ENCODE results near the gene CRX. TPM values are rescaled to one million over a fixed set of nuclear protein-coding genes. Genes with fewer than 3 reads are reported as not detected.

The CRX gene
- total and polyA plus RNA-seq, 2 of the 4 experiments (the other 2 are of a cell fraction): not detected

- no TSS peak for BruUV-seq (replicated peaks)
- 50% methylated on average over 1 of the region's 5 CpGs; no CpG with 5 or more reads in 1 of the 2 experiments for WGBS, 2 experiments (ENCODE audit: extremely low coverage in 2 of 2, insufficient read length in 1 of 2)
Observed at GRCh38 chr19:47842941-47843340, 21.2 kb downstream of the CRX start.

More at GRCh38 chr19:47842941-47843340, 21.2 kb downstream of the CRX start:
- H2AK5ac ChIP-seq (ENCODE audit: low read depth, low read length): no peak overlapping the region
- no peaks in the 10 kb centered on the region for H3K9me3 ChIP-seq (ENCODE audit: control insufficient read depth, insufficient read depth, low read length)
- H4K5ac ChIP-seq (ENCODE audit: low read depth, low read length): no peak overlapping the region
- H3K9ac ChIP-seq (ENCODE audit: low read depth, low read length): no peak overlapping the region
- H2BK120ac ChIP-seq (ENCODE audit: low read depth, low read length): no peak overlapping the region
- no peak overlapping the region for H2AK9ac ChIP-seq (replicated peaks; ENCODE audit: low read depth, low read length, poor library complexity)
- no peak overlapping the region for H2BK15ac ChIP-seq (ENCODE audit: low read depth, low read length)
- intact Hi-C loops (cut with micrococcal nuclease): no loop called here
- H3K23ac ChIP-seq (ENCODE audit: low read depth, low read length): no peak overlapping the region
- no peak overlapping the region for H3K56ac ChIP-seq (ENCODE audit: extremely low read depth, insufficient read depth, low read length)
- H3K4me3 ChIP-seq (ENCODE audit: insufficient read depth, low read depth, low read length): no peak overlapping the region
- no peak for ATAC-seq (ENCODE audit: low read depth)
- no peak overlapping the region for H2BK20ac ChIP-seq (ENCODE audit: low read depth, low read length)
- no peak overlapping the region for H4K8ac ChIP-seq (ENCODE audit: low read depth in 2 of 2, low read length in 2 of 2)
- H3K36me3 ChIP-seq (ENCODE audit: control insufficient read depth, insufficient read depth, low read length): no peaks in the 10 kb centered on the region
- TF ChIP-seq BHLHE40 (IDR thresholded peaks at IDR 0.05; ENCODE audit: low read depth, low read length) (no peak), SMC3 (IDR thresholded peaks at IDR 0.05; ENCODE audit: low read depth, low read length) (no peak), POLR2A (IDR thresholded peaks at IDR 0.05; ENCODE audit: low read depth, low read length) (no peak), NFE2L2 (IDR thresholded peaks at IDR 0.05; ENCODE audit: low read depth, low read length) (no peak), MAFK (IDR thresholded peaks at IDR 0.05; ENCODE audit: low read depth, low read length) (no peak), CEBPB (IDR thresholded peaks at IDR 0.05; ENCODE audit: low read depth, low read length) (no peak), CTCF (conservative IDR thresholded peaks at IDR 0.05; ENCODE audit: low read depth, low read length) (no peak), RFX5 (IDR thresholded peaks at IDR 0.05; ENCODE audit: low read depth, low read length) (no peak), MAZ (IDR thresholded peaks at IDR 0.05; ENCODE audit: borderline replicate concordance, low read depth, low read length) (no peak)
- H3K4ac ChIP-seq (ENCODE audit: low read depth, low read length): no peak overlapping the region
- dilution Hi-C loops (cut with HindIII; ENCODE audit: low sequenced_read_pairs, unreplicated experiment): no loop called here
- H3K27ac ChIP-seq (ENCODE audit: insufficient read depth, low read length): no peak overlapping the region
- no peaks in the 10 kb centered on the region for H3K79me1 ChIP-seq (ENCODE audit: low read depth in 1 of 2, low read length in 2 of 2)
- no peaks in the 10 kb centered on the region for H3K4me1 ChIP-seq (ENCODE audit: control insufficient read depth, insufficient read depth, low read length)
- no peak for DNase-seq
- in situ Hi-C loops (cut with MboI; ENCODE audit: low sequenced_read_pairs): no loop called here
- CTCF ChIA-PET: no interaction called here
- no peak overlapping the region for H2BK5ac ChIP-seq (ENCODE audit: low read depth, low read length, poor library complexity, severe bottlenecking)
- no peak overlapping the region for H3K14ac ChIP-seq (replicated peaks; ENCODE audit: low read depth, low read length)
- H2AFZ ChIP-seq (replicated peaks; ENCODE audit: low read length, poor library complexity): no peak overlapping the region
- H4K20me1 ChIP-seq (ENCODE audit: insufficient read depth, low read length): no peaks in the 10 kb centered on the region
- H3K27me3 ChIP-seq (ENCODE audit: control insufficient read depth, insufficient read depth, low read length): peaks cover 15% of the 10 kb centered on the region
- POLR2A ChIA-PET (ENCODE audit: unreplicated experiment): no interaction called here
- no peaks in the 10 kb centered on the region for H3K9me1 ChIP-seq (ENCODE audit: insufficient read depth, low read length)
- no peak overlapping the region for H3K4me2 ChIP-seq (ENCODE audit: low read depth, low read length)
- H4K91ac ChIP-seq (ENCODE audit: insufficient read depth, low read depth, low read length): no peak overlapping the region
- H3K18ac ChIP-seq (ENCODE audit: low read depth, low read length): no peak overlapping the region
